HCT116 (cell line): Measurements from ENCODE around the gene PSMA1.

Experiments
- ATF3 ChIP-seq: IDR thresholded peaks from 2 replicates; pipeline ENCODE4 v1.6.1; 2012
- CTCF ChIP-seq, 3 experiments: fragments of 200-600 bp in 1 of 3; sonication (generic) in 1 of 3; IDR thresholded peaks in 2 of 3; conservative IDR thresholded peaks in 1 of 3; 2 replicates each; pipeline ENCODE4 v1.5.1; 2012 to 2017; ENCODE audit warnings: low read depth in 2 of 3, low read length in 2 of 3, antibody characterized with exemption in 1 of 3, borderline replicate concordance in 1 of 3, control low read depth in 1 of 3, mild to moderate bottlenecking in 1 of 3, mixed read lengths in 1 of 3, mixed run types in 1 of 3, moderate library complexity in 1 of 3; ENCODE audit not compliant: insufficient read depth in 1 of 3
- EZH2 ChIP-seq: fragments of 200-600 bp; sonication (generic); IDR thresholded peaks from 2 replicates; pipeline ENCODE4 v1.6.1; 2017; ENCODE audit warnings: antibody characterized with exemption, mixed run types
- JUND ChIP-seq: IDR thresholded peaks from 2 replicates; pipeline ENCODE4 v1.6.1; 2012
- POLR2A ChIP-seq: IDR thresholded peaks from 2 replicates; pipeline ENCODE4 v1.7.0; 2011; ENCODE audit warnings: borderline replicate concordance; ENCODE audit not compliant: insufficient read depth, insufficient read length; ENCODE audit errors: extremely low read depth
- POLR2AphosphoS5 ChIP-seq: IDR thresholded peaks from 2 replicates; pipeline ENCODE4 v1.6.1; 2011; ENCODE audit warnings: mild to moderate bottlenecking, low read depth, low read length, moderate library complexity
- REST ChIP-seq: IDR thresholded peaks from 2 replicates; pipeline ENCODE4 v1.6.1; 2012; ENCODE audit warnings: low read depth
- SP1 ChIP-seq: IDR thresholded peaks from 2 replicates; pipeline ENCODE4 v1.6.1; 2012; ENCODE audit warnings: low read depth

- TF ChIP-seq REST (no peak), ATF3 (no peak), CTCF (IDR thresholded peaks at IDR 0.05 in 2 of 3, conservative IDR thresholded peaks at IDR 0.05 in 1 of 3; ENCODE audit: borderline replicate concordance in 1 of 3, insufficient read depth in 1 of 3, low read depth in 2 of 3, low read length in 2 of 3) (no peak), SP1 (no peak), POLR2AphosphoS5 (no peak), POLR2A (no peak), EZH2 (no peak), JUND (no peak)
Observed at GRCh38 chr11:14518820-14519219, 1.4 kb downstream of the PSMA1 start.
